ENCODE results near the gene TEDDM1.
A peak's percentile ranks its signal among the peaks of the same experiment; 100 is the strongest.
"Not testable (repeated sequence)": the region's sequence is repeated elsewhere in the genome, so short reads cannot be mapped to it uniquely, and the experiment has no call there.

The TEDDM1 gene

DNA sequence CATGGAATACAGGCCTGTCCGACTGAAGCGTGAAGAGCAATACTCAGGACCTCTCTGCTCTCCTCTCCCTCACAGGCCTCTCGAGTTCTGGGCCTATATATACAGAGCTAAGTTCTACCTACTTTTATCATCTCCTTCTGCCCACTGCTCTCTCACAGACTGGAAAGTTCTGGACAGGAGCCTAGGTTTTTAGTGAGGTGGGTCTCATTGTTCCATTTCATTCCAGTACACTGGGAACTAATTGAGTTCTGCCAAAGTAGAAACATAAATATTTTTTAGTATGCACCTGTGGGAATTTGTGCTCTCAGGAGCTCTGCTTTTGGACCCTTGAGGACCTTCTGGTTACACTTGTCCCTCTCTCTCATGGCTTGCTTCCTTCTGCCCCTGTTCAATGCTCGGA is at the start of gene TEDDM1:
Gene TEDDM1 (minus strand): TSS at position 101 of the 400 bp plus-strand sequence. CDS start 182 bp downstream, outside the sequence.
- DNase-seq = no peak

DNA sequence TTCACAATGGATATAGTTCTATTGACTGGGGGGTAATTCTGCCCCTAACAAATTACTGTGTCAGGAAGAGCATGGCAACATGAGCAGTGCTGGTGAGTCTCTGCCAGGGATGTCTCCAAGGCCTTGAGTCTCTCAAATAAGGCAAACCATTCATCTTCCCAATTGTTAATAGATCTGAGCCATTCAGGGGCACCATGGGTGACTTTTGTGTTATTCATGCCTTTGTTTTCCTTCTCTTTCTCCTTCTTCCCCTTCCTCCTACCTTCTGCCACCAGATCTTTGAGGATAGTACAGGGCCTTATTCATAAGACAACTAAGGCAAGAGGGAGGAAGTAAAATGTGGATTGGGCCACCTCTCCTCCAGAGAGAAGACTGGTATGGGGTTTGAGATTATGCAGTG is 49.6 kb upstream of the TEDDM1 start, which contains the start of gene RGSL1:
Gene RGSL1 (plus strand): TSS at position 60 of the 400 bp plus-strand sequence. CDS start 20 bp downstream, at position 80.
- no peak for DNase-seq

DNA sequence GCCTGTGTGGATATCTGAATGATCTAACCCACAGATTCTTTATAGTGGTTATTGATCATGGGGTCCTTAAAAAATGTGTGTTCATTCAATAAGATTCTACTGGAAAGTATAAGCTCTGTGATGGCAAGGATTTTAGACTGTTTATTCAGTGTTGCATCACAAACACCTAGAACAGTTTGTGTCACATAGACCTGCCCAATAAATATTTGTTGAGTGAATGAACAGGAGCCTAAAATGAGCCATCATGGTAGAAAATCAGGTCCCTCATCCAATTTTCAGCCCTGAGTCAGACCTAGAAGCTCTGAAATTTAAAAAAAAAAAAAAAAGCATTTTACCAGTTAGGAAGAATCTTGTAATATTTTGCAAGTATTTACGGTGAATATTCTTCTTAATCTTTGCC is 47.2 kb upstream of the TEDDM1 start:
- no peak for DNase-seq

DNA sequence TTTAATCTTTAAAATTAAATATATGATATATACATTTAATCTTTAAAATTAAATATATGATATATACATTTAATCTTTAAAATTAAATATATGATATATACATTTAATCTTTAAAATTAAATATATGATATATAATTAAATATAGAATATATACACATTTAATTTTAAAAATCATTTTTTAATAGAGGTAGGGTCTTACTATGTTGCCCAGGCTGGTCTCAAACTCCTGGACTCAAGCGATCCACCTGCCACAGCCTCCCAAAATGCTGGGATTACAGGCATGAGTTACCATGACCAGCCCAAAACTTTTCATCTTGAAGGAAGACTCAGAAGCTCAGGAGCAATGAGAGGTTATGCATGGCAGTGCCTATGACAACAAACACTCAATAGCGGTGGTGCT is 46.7 kb upstream of the TEDDM1 start:
- not testable (repeated sequence) for DNase-seq

- DNase-seq = peak; percentile 47
Measured at GRCh38 chr1:182446033-182446669, 45.7 kb upstream of the TEDDM1 start.

- DNase-seq = no peak
Measured at GRCh38 chr1:182444497-182444896, 44.0 kb upstream of the TEDDM1 start.

DNA sequence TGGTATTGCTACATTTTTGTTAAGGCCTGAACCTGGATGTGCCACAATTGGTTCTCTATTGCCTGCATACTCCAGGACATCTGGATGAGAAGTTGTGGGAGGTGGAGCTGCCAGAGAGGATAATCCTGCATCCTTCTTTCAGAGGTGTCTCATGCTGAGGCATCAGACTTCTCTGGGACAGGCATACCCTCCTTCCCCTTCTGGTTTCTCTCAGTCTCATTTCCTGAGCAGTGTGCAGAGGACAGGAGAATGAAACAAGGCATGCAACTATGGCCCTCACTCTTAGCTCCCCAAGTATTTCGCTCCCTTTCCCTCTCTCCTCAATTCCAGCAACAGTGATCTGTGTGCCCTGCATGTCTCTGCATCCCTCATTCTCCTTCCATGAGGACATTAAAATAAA is 41.9 kb upstream of the TEDDM1 start:
- DNase-seq = no peak

DNA sequence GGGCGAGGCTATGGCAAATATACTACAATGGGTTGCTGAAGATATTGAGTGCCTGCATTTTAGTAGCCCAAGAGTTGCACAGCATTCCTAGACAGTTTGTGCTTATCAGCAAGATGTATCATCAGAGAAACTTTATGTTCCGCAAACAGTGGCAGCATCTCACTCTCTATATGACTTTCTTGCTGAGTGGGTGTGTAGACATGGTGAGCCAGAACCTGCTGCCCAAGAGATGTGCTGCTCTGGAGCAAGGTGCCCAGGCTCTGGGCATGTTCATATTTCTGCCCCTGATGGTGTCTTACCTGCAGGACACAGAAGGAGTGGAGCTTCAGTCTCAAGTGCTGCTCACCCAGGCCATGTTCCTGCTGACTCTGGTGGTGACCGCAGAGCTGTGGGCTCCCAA is 41.3 kb upstream of the TEDDM1 start:
- no peak for DNase-seq

- DNase-seq = no peak
Measured at GRCh38 chr1:182438326-182438725, 37.9 kb upstream of the TEDDM1 start.

DNA sequence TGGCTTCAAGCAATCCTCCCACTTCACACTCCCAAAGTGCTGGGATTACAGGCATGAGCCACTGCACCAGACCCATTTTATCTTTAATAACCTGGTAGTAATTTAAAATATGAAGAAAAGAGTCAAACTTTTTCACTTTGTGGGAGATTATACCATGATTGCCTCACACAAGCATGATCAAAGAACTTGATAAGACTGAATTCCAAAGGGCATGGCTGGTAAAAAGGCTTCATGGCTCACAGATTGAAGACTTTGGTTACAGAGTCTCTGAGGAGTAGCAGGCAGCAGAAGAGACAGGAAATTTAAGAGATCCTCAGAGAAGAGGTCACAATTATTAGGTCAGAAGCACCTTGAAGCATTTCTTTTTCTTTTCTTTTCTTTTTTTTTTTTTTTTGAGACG is 33.1 kb upstream of the TEDDM1 start:
- DNase-seq = no peak

GRCh38 chr1:182431278-182431677 is 30.8 kb upstream of the TEDDM1 start:
- DNase-seq = no peak

- no peak for DNase-seq
Measured at GRCh38 chr1:182430263-182431068, 30.0 kb upstream of the TEDDM1 start.

DNA sequence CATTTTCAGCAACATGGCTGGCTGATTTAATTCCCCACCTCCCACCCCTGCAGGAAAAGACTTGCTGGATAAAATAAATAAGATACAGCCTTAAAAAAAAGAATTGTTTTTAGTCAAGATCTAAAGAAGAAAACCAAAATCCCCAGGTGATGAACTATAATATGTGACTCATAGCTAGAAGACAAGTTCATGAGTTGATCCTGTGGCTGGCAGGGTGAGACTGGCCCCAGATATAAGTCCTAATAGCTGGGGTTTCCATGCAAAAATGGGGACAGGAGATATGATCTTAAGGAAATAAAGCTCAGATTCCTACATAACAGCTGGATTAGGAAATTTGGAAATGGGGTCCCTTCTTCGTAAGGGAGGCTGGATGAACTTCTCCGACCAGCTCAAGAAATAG is 27.6 kb upstream of the TEDDM1 start:
- DNase-seq = no peak

GRCh38 chr1:182426442-182427430 is 26.3 kb upstream of the TEDDM1 start:
- DNase-seq = no peak

DNA sequence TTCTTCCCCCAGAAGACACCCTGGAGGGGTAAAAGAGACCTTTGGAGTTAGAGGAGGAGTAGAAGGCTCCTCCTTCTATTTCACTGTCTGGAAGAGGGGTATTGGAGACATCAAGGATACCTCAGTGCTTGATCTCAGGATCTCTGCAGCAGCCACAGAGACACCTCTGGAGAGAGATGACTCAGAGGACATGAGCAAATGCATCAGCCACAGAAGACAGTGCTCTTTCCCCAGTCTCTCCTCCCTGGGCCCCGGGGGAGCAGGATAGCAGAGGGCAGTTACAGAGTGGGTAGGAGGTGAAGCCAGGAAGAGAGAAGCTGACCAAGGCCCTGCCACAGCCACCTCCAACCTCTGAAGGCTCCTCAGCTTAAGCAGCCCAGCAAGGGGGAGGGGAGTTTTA is 15.3 kb upstream of the TEDDM1 start:
- no peak for DNase-seq

DNA sequence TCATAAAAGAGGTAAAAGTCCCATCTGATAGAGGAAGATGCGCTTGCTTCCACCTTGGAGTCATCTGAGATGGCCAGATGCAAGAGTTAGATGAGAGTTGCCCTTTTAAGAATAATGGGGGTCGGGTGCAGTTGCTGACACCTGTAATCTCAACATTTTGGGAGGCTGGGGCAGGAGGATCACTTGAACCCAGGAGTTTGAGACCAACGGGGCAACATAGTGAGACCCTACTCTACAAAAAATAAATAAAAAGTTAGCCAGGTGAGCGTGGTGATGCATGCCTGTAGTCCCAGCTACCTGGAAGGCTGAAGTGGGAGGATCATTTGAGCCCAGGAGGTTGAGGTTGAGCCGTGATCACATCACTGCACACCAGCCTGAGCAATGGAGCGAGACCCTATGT is 13.5 kb upstream of the TEDDM1 start:
- no peak for DNase-seq

GRCh38 chr1:182413486-182413885 is 13.0 kb upstream of the TEDDM1 start:
- DNase-seq = no peak

DNA sequence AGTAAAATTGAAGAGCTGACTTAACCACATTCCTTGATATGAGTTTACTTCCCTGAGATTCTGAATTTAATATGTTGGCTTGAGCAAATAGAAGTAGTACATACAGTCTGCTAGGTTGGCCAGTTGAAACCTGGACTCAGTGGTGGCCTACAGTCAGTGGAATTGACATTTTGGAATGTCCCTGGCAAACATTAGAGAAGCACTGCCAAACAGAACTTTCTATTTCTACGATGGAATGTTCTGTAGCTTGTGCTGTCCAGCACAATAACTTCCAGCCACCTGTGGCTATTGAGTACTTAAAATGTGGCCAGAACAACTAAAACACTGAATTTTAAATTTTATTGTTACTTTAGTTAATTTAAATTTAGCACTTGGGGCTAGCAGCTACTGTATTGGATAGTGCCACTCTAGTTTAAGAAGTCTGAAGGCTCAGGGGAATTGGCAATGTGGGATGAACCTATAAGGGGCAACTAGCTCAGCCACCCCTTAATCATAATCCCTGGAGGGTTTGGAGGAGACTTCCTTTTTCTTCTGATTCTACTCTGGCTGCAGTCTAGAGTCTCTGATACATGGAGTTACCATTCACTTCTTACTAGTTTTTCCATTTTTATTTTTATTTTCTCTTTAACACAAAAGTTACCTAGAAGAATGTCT is 10.3 kb upstream of the TEDDM1 start:
- no peak for DNase-seq

GRCh38 chr1:182410138-182410537 is 9.7 kb upstream of the TEDDM1 start:
- DNase-seq = no peak

GRCh38 chr1:182408435-182409075 is 8.1 kb upstream of the TEDDM1 start:
- no peak for DNase-seq

- DNase-seq = no peak
Measured at GRCh38 chr1:182407724-182408123, 7.3 kb upstream of the TEDDM1 start.

DNA sequence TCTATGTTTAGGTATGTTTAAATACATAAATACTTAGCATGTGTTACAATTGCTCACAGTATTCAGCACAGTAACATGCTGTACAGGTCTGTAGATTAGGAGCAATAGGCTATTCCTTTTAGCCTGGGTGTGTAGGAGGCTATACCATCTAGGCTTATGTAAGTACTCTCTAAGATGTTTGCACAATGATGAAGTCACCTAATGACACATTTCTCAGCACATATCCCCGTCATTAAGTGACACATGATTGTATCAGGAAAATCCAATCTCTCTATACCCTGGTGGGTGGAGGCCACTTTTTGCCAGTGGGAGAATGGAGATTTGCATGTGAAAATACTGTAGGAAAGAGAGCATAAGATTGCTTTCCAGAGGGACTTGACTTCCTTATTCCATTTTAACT is 5.5 kb upstream of the TEDDM1 start:
- no peak for DNase-seq

Data from NCI-H187 treated with DMSO at 0.1 percent for 48 hours (cell line).